Mesodermal cell (in vitro differentiated cells): ENCODE results near the gene C10orf67.

ENCODE experiments used
- H3K27ac ChIP-seq: 2 replicates; pipeline ENCODE4 v1.7.0; 2013; ENCODE audit warnings: mild to moderate bottlenecking, low read depth, low read length, moderate library complexity; ENCODE audit not compliant: severe bottlenecking
- H3K36me3 ChIP-seq: 2 replicates; pipeline ENCODE4 v1.7.1; 2013; ENCODE audit warnings: mild to moderate bottlenecking, low read length, moderate library complexity; ENCODE audit not compliant: control insufficient read depth, insufficient read depth
- H3K4me1 ChIP-seq: one replicate; pipeline ENCODE4 v1.7.1; 2013; ENCODE audit warnings: mild to moderate bottlenecking, low read length; ENCODE audit not compliant: insufficient read depth, control insufficient read depth, poor library complexity, severe bottlenecking
- H3K4me3 ChIP-seq: 2 replicates; pipeline ENCODE4 v1.7.0; 2013; ENCODE audit warnings: low read length, control low read depth, mild to moderate bottlenecking; ENCODE audit not compliant: insufficient read depth, poor library complexity, severe bottlenecking; ENCODE audit errors: extremely low read depth
- H3K9me3 ChIP-seq: 2 replicates; pipeline ENCODE4 v1.7.1; 2013; ENCODE audit warnings: mild to moderate bottlenecking, low read length, moderate library complexity; ENCODE audit not compliant: control insufficient read depth
- WGBS, 2 experiments: methylation state at CpG; one replicate each; pipeline ENCODE4 v1.1.5; 2013; ENCODE audit warnings: missing lambda C conversion rate in 2 of 2; ENCODE audit not compliant: insufficient coverage in 2 of 2; 5-methylcytosine and 5-hydroxymethylcytosine counted together

Gene C10orf67

DNA sequence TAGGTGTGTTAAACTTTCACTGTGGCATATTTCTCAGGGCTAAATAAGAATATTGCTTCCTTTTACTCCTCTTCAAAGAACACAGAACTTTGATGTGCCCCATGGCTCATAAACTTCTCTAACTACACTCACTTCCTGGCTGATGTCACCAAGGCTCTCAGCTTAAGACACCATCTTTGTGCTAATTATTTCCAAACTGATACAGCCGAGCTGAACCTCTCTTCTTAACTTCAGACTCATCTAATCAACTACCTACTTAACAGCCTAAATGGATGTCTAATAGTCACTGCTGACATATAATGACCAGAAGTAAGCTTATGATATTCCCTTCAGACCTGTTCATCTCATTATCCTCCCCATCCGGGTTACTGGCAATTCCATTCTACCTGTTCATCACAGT, 3.6 kb downstream of the C10orf67 start:
- 33 to 79% methylated on average over 1 to 2 of the region's 2 CpGs for WGBS, 2 experiments
- Histone ChIP-seq H3K9me3 (no peaks in the 10 kb centered on the region), H3K4me1 (peaks cover 34% of the 10 kb centered on the region), H3K4me3 (no peak overlapping the region), H3K27ac (no peak overlapping the region), H3K36me3 (no peaks in the 10 kb centered on the region)

DNA sequence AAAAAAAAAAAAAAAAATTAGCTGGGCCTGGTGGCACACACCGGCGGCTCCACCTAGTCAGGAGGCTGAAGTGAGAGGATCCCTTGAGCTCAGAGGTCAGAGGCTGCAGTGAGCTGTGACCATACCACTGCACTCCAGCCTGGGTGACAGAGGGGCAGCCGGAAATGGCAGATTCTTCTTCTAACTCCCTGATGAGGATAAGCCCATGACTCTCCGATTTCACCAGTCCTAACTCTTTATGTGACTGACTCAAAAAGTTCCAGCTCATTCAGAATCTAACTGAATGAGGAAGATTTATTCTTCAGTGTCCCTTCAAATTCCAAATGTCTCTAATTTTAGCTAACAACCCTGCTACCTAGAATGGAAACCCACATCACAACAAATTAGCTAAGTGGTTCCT, 4.2 kb downstream of the C10orf67 start:
- Histone ChIP-seq H3K9me3 (no peaks in the 10 kb centered on the region), H3K4me1 (peaks cover 32% of the 10 kb centered on the region), H3K27ac (no peak overlapping the region), H3K4me3 (no peak overlapping the region), H3K36me3 (no peaks in the 10 kb centered on the region)
- WGBS, 2 experiments = 81 to 90% methylated on average over 3 to 4 of the region's 4 CpGs

DNA sequence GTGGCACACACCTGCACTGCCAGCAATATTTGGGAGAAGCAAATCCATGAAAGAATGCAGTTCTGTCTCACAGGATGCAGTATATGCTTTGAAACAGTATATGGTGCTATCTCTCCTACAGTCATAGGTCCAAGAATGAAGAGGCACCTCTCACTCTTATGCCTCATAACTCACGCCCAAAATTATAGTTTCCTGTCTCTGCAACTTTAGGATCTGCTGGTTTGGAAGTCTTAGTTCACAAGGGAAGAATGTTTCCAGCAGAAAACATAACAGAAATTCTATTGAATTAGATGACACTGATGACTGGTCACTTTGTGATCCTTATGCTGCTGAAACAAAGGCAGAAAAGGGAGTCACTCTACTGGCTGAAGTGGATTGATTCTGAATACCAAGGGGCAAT, 5.7 kb downstream of the C10orf67 start:
- H3K27ac ChIP-seq = no peak overlapping the region
- peaks cover 25% of the 10 kb centered on the region for H3K4me1 ChIP-seq
- no peaks in the 10 kb centered on the region for H3K9me3 ChIP-seq
- no peak overlapping the region for H3K4me3 ChIP-seq
- H3K36me3 ChIP-seq = no peaks in the 10 kb centered on the region
- 83% methylated on average over 1 of the region's 1 CpG; no CpG with 5 or more reads in 1 of the 2 experiments for WGBS, 2 experiments

DNA sequence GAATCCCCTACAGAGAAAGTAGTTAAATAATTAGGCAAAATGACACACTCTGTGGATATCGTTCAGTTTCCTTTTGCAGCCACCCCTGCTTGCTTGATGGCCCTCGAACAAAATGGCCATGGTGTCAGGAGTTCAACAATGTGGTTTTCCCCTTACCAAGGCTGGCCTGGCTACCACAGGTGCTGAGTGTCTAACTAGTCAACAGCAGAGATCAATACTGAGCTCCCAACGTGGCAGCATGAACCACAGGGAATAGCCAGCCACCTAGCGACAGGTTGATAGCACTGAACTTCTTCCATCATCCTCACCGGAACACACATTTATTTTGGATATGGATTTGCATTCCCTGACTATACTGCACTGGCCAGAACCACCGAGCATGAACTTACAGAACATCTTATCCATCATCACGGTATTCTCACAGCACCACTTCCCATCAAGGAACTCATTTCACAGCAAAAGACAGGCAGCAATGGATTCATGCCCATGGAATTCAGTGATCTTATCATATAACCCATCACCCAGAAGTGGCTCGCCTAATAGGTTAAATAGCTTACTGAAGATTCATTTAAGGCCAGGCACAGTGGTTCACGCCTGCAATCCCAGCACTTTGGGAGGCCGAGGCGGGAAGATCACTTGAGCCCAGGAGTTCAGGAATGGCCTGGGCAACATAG, 6.3 kb downstream of the C10orf67 start:
- WGBS, 2 experiments = 72 to 84% methylated on average over 9 to 11 of the region's 11 CpGs
- Histone ChIP-seq H3K36me3 (no peaks in the 10 kb centered on the region), H3K4me3 (no peak overlapping the region), H3K4me1 (peaks cover 22% of the 10 kb centered on the region), H3K9me3 (no peaks in the 10 kb centered on the region), H3K27ac (peak overlapping the region; percentile 20)

DNA sequence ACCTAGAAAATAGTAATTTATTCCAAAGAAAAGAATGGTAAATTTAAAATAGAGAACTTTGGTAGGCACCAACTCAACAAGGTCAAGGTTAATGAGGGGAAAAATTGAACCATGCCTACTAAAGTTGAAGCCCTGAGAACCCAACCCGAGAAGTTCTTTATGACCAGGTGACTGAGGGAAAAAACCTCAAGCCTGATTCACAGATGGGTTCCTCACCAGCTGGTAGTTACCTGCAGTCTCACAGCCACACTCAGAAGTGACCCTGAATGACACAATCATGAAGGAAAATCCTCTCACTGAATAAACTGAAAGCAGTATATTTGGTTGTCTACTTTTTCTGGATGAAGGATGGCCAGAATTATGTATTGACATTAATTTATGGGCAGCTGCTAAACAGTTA, 7.0 kb downstream of the C10orf67 start:
- Histone ChIP-seq H3K4me1 (peaks cover 22% of the 10 kb centered on the region), H3K9me3 (no peaks in the 10 kb centered on the region)
- 83% methylated on average over 1 of the region's 1 CpG; no CpG with 5 or more reads in 1 of the 2 experiments for WGBS, 2 experiments

DNA sequence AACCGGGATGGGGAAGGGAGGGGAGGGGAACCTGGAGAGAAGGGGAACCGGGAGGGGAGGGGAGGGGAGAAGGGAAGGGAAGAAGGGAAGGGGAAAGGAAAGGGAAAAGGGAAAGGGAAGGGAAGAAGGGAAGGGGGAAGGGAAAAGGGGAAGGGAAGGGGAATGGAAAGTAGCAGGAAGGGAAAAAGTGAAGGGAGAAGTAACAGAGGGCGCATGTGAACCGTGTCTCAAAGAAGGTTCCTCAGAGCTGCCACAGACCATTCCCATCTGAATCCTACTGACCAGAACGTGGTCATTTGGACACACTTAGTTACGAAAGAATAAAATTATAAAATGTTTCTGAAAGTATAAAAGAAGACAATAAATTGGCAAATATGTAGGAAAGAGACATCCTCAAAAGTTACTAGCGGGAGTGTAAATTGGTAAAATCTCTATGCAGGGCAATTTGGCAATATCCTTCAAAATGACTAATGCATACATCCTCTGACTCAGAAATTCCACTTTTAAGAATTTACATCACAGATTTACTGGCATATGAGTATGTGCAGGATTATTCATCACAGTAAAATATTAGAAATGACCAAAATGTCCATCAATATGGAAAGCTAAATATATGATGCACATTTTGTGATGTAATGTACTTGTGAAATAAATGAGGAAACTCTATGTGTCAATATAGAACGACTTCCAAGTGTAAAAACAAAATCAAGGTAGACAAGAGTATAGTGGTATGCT, 12.9 kb downstream of the C10orf67 start:
- Histone ChIP-seq H3K27ac (no peak overlapping the region), H3K4me1 (no peaks in the 10 kb centered on the region), H3K9me3 (no peaks in the 10 kb centered on the region), H3K4me3 (no peak overlapping the region), H3K36me3 (no peaks in the 10 kb centered on the region)
- WGBS, 2 experiments = 59 to 79% methylated on average over 3 to 4 of the region's 8 CpGs

More for the DNA sequence above, 7.0 kb downstream of the C10orf67 start:
- Histone ChIP-seq H3K36me3 (no peaks in the 10 kb centered on the region), H3K4me3 (no peak overlapping the region), H3K27ac (no peak overlapping the region)

DNA sequence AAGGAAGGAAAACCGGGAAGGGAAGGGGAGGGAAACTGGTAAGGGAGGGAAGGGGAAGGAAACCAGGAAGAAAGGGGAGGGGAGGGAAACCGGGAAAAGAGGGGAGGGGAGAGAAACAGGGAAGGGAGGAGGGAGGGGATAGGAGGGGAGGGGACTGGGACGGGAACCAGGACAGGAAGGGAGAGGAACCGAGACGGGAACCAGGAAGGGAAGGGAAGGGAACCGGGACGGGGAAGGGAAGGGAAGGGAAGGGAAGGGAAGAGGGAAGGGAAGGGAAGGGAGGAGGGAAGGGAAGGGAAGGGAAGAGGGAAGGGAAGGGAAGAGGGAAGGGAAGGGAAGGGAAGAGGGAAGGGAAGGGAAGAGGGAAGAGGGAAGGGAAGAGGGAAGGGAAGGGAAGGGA, 13.6 kb downstream of the C10orf67 start:
- Histone ChIP-seq H3K36me3 (no peaks in the 10 kb centered on the region), H3K27ac (no peak overlapping the region), H3K9me3 (no peaks in the 10 kb centered on the region), H3K4me3 (no peak overlapping the region), H3K4me1 (no peaks in the 10 kb centered on the region)
- 71 to 78% methylated on average over 2 of the region's 7 CpGs for WGBS, 2 experiments

DNA sequence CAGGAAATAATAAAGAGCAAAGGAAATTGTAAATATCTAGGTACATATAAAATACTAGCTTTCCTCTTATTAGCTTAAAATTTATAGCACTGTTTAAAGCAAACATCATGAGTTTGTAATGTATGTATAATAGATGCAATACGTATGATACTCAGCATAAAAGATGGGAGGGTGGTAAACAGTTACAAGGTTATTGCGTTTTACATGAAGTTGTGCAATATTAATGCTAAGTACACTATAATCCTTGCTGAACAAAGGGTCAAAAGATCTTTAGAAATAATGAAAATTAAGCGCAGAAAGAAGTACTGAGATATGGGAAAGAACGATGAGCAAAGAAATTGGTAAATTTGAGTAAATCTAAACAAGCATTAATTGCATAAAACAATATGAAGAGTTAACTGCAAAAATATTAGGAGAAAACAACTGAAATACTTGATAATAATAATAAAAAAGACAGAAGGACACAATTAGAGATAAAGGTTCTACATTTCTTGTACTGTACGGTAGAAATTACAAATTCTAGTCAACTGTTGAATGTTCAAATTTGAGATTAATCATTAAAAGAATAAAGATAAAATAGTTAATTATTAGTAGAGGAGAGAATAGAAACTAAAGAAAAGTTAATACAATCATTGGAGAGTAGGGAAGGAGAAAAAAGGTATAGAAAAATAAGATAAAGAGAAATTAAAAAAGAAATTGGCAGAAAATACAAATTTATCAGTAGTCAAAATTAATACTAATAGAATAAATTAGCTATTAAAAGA, 17.9 kb downstream of the C10orf67 start:
- Histone ChIP-seq H3K36me3 (no peaks in the 10 kb centered on the region), H3K9me3 (no peaks in the 10 kb centered on the region), H3K4me3 (no peak overlapping the region), H3K4me1 (no peaks in the 10 kb centered on the region), H3K27ac (no peak overlapping the region)
- 100% methylated on average over 1 of the region's 5 CpGs; no CpG with 5 or more reads in 1 of the 2 experiments for WGBS, 2 experiments

DNA sequence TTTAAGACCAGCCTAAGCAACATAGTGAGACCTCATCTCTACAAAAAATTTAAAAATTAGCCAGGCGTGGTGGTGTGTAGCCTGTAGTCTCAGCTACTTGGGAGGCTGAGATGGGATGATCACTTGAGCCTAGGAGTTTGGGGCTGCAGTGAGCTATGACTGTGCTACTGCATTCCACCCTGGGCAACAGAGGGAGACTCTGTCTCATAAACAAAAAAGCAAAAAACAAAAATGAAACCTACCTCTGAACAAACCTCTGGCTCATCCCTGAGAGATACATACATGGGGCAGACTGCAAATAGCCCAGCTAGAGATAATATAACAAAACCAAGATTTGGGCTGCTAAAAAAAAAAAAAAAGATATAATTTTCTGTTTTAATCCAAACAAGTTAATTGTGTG, 19.5 kb downstream of the C10orf67 start:
- WGBS, 2 experiments = 100% methylated on average over 1 of the region's 1 CpG; no CpG with 5 or more reads in 1 of the 2 experiments
- no peaks in the 10 kb centered on the region for H3K36me3 ChIP-seq
- no peak overlapping the region for H3K27ac ChIP-seq
- no peak overlapping the region for H3K4me3 ChIP-seq
- H3K4me1 ChIP-seq = no peaks in the 10 kb centered on the region
- H3K9me3 ChIP-seq = no peaks in the 10 kb centered on the region

DNA sequence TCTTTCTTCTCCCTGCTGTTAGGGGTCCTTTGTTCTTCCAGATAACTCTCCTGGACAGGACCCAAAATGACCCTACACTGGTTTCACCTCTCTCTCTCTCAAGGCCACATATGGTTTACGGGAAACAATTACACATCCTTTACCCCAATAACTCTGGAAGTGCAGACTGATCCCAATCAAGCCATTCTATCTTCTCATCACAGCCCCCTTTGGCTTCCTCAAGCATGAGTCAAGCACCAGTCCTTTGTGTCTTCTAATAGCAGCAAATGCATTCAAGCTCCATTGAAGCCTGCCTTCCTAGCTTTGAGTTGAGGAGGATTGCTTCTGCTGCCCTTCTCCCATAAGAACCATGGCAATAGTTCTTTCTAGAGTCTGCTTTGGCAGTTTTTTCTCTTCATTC, 20.2 kb downstream of the C10orf67 start:
- H3K36me3 ChIP-seq = no peaks in the 10 kb centered on the region
- H3K27ac ChIP-seq = no peak overlapping the region
- no peaks in the 10 kb centered on the region for H3K4me1 ChIP-seq
- no peak overlapping the region for H3K4me3 ChIP-seq
- WGBS, 2 experiments = 75 to 100% methylated on average over 1 of the region's 1 CpG
- no peaks in the 10 kb centered on the region for H3K9me3 ChIP-seq
